ENCODE data around the gene SLC18A3. TPM values are rescaled to one million over a fixed set of nuclear protein-coding genes. Genes with fewer than 3 reads are reported as not detected.

Gene SLC18A3
- total RNA-seq, 1 experiment from 2014 or later: not detected

- POLR2A ChIA-PET: no interaction called here
- no peak overlapping the region for H3K4me2 ChIP-seq (ENCODE audit: low read length)
Measured at GRCh38 chr10:49649936-49650723, 40.0 kb downstream of the SLC18A3 start.

More at GRCh38 chr10:49649936-49650723, 40.0 kb downstream of the SLC18A3 start:
- Histone ChIP-seq H3K9me3 (ENCODE audit: control insufficient read depth in 1 of 2, insufficient read depth in 1 of 2, low read depth in 1 of 2, low read length in 2 of 2) (no peaks in the 10 kb centered on the region), H3K9ac (ENCODE audit: low read length) (no peak overlapping the region), H3K27ac (ENCODE audit: low read depth, low read length) (no peak overlapping the region), H3K27me3 (ENCODE audit: insufficient read depth, low read length) (no peaks in the 10 kb centered on the region; the same call in 1 of the 2 replicates), H3K4me3 (replicated peaks in 1 of 2; ENCODE audit: low read depth in 1 of 2, low read length in 2 of 2) (no peak overlapping the region), H3K36me3 (ENCODE audit: control insufficient read depth in 1 of 2, insufficient read depth in 2 of 2, low read length in 2 of 2) (no peaks in the 10 kb centered on the region), H3K4me1 (ENCODE audit: control insufficient read depth in 1 of 2, insufficient read depth in 2 of 2, low read length in 2 of 2) (no peaks in the 10 kb centered on the region), H3K79me2 (ENCODE audit: insufficient read depth, low read length) (no peaks in the 10 kb centered on the region), H2AFZ (ENCODE audit: low read depth, low read length, poor library complexity, severe bottlenecking) (no peak overlapping the region), H3K9me2 (ENCODE audit: insufficient read depth) (no peaks in the 10 kb centered on the region), H4K20me1 (ENCODE audit: insufficient read depth) (no peaks in the 10 kb centered on the region)
- DNase-seq (ENCODE audit: low read depth, low spot score) (no peak), ATAC-seq (no peak)
- no peak for TF ChIP-seq CTCF (IDR thresholded peaks at IDR 0.05 in 2 of 3, conservative IDR thresholded peaks at IDR 0.05 in 1 of 3; ENCODE audit: borderline replicate concordance in 1 of 3, insufficient read depth in 1 of 3, low read depth in 2 of 3, low read length in 2 of 3)
- TF ChIP-seq TCF7L2 (IDR thresholded peaks at IDR 0.05; ENCODE audit: borderline replicate concordance, extremely low read depth, insufficient read depth, insufficient read length): no peak
- no peak for TF ChIP-seq EGR1 (IDR thresholded peaks at IDR 0.05; ENCODE audit: low read depth)
- TF ChIP-seq SP1 (IDR thresholded peaks at IDR 0.05; ENCODE audit: low read depth): no peak
- TF ChIP-seq ELF1 (IDR thresholded peaks at IDR 0.05; ENCODE audit: borderline replicate concordance, low read depth): no peak
- TF ChIP-seq EZH2 (IDR thresholded peaks at IDR 0.05): no peak
- TF ChIP-seq ATF3 (IDR thresholded peaks at IDR 0.05): no peak
- TF ChIP-seq JUND (IDR thresholded peaks at IDR 0.05): no peak
- no peak for TF ChIP-seq FOSL1 (IDR thresholded peaks at IDR 0.05; ENCODE audit: low read depth)
- TF ChIP-seq ZBTB33 (IDR thresholded peaks at IDR 0.05; ENCODE audit: extremely low read depth, insufficient replicate concordance, low read length): no peak
- TF ChIP-seq POLR2AphosphoS5 (IDR thresholded peaks at IDR 0.05; ENCODE audit: low read depth, low read length): no peak
- no peak for TF ChIP-seq POLR2A (IDR thresholded peaks at IDR 0.05; ENCODE audit: borderline replicate concordance, extremely low read depth, insufficient read depth, insufficient read length)
- TF ChIP-seq SRF (IDR thresholded peaks at IDR 0.05; ENCODE audit: low read depth): no peak
- TF ChIP-seq CEBPB (IDR thresholded peaks at IDR 0.05; ENCODE audit: low read depth): no peak
- no peak for TF ChIP-seq SIN3A (IDR thresholded peaks at IDR 0.05; ENCODE audit: low read depth)
- no peak for TF ChIP-seq ZFX (IDR thresholded peaks at IDR 0.05)
- TF ChIP-seq REST (IDR thresholded peaks at IDR 0.05; ENCODE audit: low read depth): no peak
- TF ChIP-seq YY1 (IDR thresholded peaks at IDR 0.05; ENCODE audit: extremely low read depth, insufficient replicate concordance, low read depth, low read length): no peak
- no peak for TF ChIP-seq ZNF274 (IDR thresholded peaks at IDR 0.05; ENCODE audit: low read depth, low read length)
- no peak for TF ChIP-seq RAD21 (IDR thresholded peaks at IDR 0.05; ENCODE audit: low read depth)
- intact Hi-C loops (cut with micrococcal nuclease): no loop called here
- ChIA-PET CTCF (no interaction called here), RAD21 (ENCODE audit: low non-redundant PET in 1 of 2, low total read pairs in 2 of 2, uncharacterized antibody in 2 of 2, unreplicated experiment in 2 of 2) (no interaction called here)
- BruUV-seq (replicated peaks): no TSS peak

Measured in HCT116 (cell line).